NB4 (cell line): ENCODE measurements around the gene ARHGEF10L.

Source experiments
- DNase-seq: peaks from one replicate; pipeline ENCODE4 v3.0.0; 2010; ENCODE audit warnings: low read depth
- H3K4me3 ChIP-seq: one replicate; pipeline ENCODE4 v1.5.1; 2011; ENCODE audit warnings: mild to moderate bottlenecking, low read depth, low read length, moderate library complexity
- MYC ChIP-seq: IDR thresholded peaks from 2 replicates; pipeline ENCODE4 v1.6.1; 2011; ENCODE audit warnings: low read depth, low read length
- POLR2A ChIP-seq: IDR thresholded peaks from 2 replicates; pipeline ENCODE4 v1.6.1; 2011; ENCODE audit warnings: mild to moderate bottlenecking; ENCODE audit not compliant: insufficient read length; ENCODE audit errors: extremely low read depth
- TF ChIP-seq, protein P1 (sequence below): IDR thresholded peaks from one replicate; pipeline ENCODE4 v1.5.1; 2012; ENCODE audit warnings: low read depth, low read length
- TF ChIP-seq, protein P2 (sequence below): IDR thresholded peaks from 2 replicates; pipeline ENCODE4 v1.6.1; 2011; ENCODE audit warnings: low read depth, low read length

The ARHGEF10L gene

DNA sequence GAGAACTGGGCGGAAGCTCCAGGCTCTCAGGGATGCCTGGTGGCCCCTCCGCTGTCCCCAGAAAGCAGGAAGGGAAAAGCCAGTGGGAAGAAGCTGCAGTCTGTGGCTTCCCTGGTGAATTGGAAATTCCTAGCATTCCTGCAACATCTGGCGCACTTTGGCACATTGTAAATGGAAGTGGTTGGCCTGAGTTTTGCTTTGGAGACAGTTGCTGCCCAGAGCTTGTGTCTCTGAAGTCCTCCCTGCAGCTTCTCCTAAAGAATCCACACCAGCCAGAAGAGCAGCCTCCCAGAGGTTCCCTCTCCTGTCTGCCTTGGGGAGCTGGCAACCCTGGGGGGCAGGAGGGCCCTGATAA is 48.2 kb downstream of the ARHGEF10L start:
- DNase-seq: no peak
- TF ChIP-seq, protein P1, sequence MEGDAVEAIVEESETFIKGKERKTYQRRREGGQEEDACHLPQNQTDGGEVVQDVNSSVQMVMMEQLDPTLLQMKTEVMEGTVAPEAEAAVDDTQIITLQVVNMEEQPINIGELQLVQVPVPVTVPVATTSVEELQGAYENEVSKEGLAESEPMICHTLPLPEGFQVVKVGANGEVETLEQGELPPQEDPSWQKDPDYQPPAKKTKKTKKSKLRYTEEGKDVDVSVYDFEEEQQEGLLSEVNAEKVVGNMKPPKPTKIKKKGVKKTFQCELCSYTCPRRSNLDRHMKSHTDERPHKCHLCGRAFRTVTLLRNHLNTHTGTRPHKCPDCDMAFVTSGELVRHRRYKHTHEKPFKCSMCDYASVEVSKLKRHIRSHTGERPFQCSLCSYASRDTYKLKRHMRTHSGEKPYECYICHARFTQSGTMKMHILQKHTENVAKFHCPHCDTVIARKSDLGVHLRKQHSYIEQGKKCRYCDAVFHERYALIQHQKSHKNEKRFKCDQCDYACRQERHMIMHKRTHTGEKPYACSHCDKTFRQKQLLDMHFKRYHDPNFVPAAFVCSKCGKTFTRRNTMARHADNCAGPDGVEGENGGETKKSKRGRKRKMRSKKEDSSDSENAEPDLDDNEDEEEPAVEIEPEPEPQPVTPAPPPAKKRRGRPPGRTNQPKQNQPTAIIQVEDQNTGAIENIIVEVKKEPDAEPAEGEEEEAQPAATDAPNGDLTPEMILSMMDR: no peak
- TF ChIP-seq MYC: no peak
- no peak overlapping the region for H3K4me3 ChIP-seq

DNA sequence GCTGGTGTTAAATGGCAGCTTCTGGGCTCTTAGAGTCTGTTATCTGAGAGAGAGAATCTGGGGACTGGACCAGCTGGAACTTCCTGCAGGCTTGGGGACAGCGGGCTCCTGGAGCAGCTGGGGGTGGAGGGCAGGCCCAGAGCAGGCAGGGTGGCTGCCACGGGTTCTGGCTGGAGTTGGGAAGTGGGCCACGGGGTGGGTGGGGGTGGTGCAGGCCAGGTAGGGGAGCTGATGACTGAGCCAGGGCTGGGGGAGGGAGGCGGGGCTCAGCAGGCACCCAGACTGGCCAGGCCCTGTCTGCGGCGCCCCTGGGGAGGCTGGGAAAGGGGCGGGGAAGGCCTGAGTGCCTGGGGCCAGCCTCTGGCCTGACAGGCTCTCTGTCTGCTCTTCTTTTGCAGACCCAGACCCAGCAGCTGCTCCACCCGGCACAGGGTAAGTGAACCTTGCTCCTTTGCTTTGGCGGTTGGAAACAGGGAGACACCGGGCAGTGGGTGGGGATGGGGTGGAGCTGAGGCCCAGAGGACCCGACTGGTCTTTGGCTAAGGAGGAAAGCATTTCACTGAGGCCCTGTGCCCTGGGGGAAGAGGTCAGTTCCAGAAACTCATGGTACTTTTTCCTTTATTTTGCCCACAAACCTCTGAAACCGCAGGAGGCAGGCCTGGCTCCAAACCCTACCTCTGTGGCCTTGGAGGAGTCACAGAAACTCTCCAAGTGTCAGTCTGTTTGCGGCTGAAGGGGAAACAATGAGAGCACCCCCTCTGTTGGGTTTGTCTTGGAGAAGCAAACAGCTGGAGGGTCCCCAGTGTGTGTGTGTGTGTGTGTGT is 48.8 kb downstream of the ARHGEF10L start:
- peak; percentile 52 for DNase-seq
- H3K4me3 ChIP-seq: no peak overlapping the region
- TF ChIP-seq, protein P1: no peak
- TF ChIP-seq, protein P2, sequence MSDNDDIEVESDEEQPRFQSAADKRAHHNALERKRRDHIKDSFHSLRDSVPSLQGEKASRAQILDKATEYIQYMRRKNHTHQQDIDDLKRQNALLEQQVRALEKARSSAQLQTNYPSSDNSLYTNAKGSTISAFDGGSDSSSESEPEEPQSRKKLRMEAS: no peak

DNA sequence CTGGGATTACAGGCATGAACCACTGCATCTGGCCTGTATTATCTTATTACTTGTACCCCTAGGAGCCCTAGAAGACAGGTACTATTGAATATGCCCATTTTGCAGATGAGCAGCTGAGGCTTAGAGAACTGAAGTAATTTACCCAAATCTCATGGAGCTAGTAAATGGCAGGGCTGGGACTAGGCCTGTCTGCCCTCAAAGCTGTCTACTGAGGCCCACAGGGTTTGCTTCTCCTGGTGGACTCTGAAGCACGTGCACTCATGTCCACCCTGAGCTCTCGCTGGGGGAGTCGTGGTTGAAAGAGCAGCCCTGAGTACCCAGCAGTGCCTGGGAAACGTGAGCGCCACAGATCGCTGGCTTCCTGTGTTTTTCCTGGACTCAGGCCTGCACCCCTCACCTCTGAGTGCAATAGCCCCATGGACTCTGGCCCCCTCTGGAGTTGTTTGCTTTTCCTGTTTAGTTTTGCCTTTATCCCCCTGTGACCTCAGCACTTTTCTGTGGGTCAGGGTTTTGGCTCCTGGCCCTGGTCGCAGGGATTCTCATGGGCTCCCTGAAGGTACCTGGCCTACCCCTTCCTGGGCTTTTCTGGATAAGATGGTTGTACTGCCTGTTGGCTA is 52.4 kb downstream of the ARHGEF10L start:
- H3K4me3 ChIP-seq: no peak overlapping the region
- TF ChIP-seq POLR2A (no peak), MYC (no peak)
- TF ChIP-seq, protein P2: no peak
- TF ChIP-seq, protein P1: no peak
- DNase-seq: no peak

DNA sequence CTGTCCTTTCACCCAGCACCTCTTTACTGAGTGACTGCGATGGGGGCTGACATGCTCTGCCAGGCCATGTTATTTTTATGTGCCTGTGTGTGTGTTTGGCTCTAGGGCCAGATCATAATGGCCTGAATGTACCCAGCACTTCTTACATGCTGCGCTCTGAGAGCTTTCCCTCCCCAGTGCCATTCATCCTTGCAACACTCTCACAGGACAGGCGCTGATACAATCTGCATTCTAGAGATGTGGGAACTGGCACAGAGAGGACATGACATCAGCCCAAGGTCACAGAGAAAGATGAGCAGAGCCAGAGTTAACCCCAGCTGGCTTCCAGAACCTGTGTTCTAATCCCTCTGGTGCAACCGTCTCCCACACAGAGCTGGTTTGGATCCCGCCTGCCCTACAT is 54.5 kb downstream of the ARHGEF10L start:
- DNase-seq: no peak
- no peak for TF ChIP-seq MYC
- H3K4me3 ChIP-seq: no peak overlapping the region

DNA sequence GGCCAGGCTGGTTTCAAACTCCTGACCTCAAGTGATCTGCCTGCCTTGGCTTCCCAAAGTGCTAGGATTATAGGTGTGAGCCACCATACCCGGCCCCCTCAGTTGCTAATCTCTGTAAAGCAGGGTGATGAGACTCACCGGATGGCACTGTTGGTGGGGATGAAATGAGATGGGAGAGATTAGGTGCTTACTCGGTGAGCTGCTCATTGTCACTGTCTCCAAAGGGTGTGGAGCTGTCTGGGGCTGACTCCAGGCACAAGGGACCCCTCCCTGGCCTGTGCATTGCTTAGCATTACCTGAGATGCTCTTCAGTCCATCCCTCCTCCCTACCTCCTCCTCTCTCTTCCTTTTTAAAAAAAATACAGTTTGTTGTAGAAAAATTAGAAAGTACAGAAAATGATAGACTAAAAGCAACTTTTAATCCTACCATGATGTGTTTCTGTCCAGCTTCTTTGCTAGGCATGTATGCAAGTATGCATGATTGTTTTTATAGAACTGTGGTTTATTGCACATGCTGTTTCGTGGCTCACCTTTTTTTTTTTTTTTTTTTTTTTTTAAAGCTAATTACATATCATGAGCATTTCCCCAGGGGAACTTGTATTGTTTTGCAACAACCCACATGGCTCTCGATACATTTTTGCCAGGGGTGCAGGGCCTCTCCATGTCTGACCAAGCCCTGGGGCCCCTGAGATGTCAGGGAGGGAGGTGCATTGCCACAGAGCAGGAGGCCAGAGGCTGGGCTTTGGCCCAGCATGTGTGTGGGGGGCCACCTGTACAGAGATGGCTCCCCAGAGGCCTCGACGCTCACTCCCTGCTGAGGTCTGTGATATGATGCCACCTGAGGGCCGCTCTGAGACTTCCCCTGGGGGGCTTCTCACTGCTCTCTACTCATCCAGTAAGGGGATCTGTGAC is 55.4 kb downstream of the ARHGEF10L start:
- TF ChIP-seq, protein P1: no peak
- TF ChIP-seq, protein P2: no peak
- TF ChIP-seq POLR2A (no peak), MYC (no peak)
- DNase-seq: peak; percentile 83
- H3K4me3 ChIP-seq: no peak overlapping the region

DNA sequence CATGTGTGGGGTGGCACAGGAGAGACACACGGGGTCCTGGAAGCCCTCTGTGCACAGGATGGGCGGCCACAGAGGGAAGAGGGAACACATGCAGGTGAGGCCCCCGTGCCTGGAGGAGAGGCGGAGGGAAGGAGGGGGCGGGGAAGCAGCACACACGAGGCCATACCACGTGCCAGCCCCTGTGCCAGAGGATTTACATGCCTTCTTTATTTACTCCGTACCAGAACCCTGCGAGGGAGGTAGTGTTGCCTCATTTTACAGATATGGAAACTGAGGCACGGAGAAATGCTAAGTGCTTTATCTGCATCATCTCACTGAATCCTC is 56.1 kb downstream of the ARHGEF10L start:
- no peak for DNase-seq
- no peak overlapping the region for H3K4me3 ChIP-seq
- TF ChIP-seq MYC: no peak
- no peak for TF ChIP-seq POLR2A
- TF ChIP-seq, protein P2: no peak
- TF ChIP-seq, protein P1: no peak
